NCI-H524 treated with DMSO at 0.1 percent for 48 hours (cell line): Measurements from ENCODE around the gene MYBBP1A.

Source experiments
- DNase-seq: peaks from one replicate; lab custom pipeline; 2025; lab: John Stamatoyannopoulos, UW

The MYBBP1A gene

GRCh38 chr17:4566785-4567184 is 11.6 kb upstream of the MYBBP1A start:
- peak; percentile 3 for DNase-seq

GRCh38 chr17:4565209-4566141 is 10.3 kb upstream of the MYBBP1A start:
- peak; percentile 46 for DNase-seq

GRCh38 chr17:4562015-4562969 is 7.1 kb upstream of the MYBBP1A start:
- no peak for DNase-seq

GRCh38 chr17:4560837-4561256 is 5.7 kb upstream of the MYBBP1A start:
- no peak for DNase-seq

GRCh38 chr17:4560421-4560820 is 5.2 kb upstream of the MYBBP1A start, which contains the start of gene GGT6:
Gene GGT6 (minus strand): TSS chr17:4560577. CDS start chr17:4560521, 56 bp downstream.
- DNase-seq = no peak

- no peak for DNase-seq
Measured at GRCh38 chr17:4559966-4560365, 4.8 kb upstream of the MYBBP1A start.

- DNase-seq = no peak
Measured at GRCh38 chr17:4559139-4559791, 4.1 kb upstream of the MYBBP1A start.

- DNase-seq = no peak
Measured at GRCh38 chr17:4558347-4558971, 3.3 kb upstream of the MYBBP1A start.

GRCh38 chr17:4557626-4558346 is 2.6 kb upstream of the MYBBP1A start:
- no peak for DNase-seq

GRCh38 chr17:4556996-4557395 is 1.8 kb upstream of the MYBBP1A start:
- DNase-seq = no peak

GRCh38 chr17:4555873-4556759 is 932 bp upstream of the MYBBP1A start:
- DNase-seq = no peak

- no peak for DNase-seq
Measured at GRCh38 chr17:4554441-4554996, 665 bp downstream of the MYBBP1A start.

GRCh38 chr17:4553669-4554068 is 1.5 kb downstream of the MYBBP1A start:
- DNase-seq = no peak

- no peak for DNase-seq
Measured at GRCh38 chr17:4551796-4552525, 3.2 kb downstream of the MYBBP1A start.

GRCh38 chr17:4551141-4551540 is 4.0 kb downstream of the MYBBP1A start:
- DNase-seq = no peak

GRCh38 chr17:4550534-4551039 is 4.6 kb downstream of the MYBBP1A start:
- no peak for DNase-seq

- no peak for DNase-seq
Measured at GRCh38 chr17:4549781-4550533, 5.2 kb downstream of the MYBBP1A start.
